Measurements from ENCODE around the gene MTARC2.

DNA sequence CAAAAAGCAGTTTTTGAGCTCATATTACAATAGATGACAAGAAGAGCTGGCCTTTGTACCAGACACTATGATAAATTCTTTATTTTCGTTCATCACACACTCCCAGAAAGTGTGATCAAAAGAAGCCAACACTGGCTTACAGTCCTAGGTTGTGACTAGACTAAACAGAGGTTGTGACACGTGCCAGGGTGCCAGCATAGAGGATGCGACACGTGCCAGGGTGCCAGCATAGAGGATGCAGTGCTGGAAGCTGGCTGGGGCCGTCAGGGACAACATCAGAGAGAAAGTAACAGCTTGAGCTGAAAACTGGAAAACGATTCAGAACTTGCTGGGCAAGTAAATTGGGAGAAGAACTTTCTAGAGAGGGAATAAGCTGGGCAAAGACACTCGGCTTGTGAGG lies 40.8 kb downstream of the MTARC2 start:
- TF ChIP-seq, protein P1, sequence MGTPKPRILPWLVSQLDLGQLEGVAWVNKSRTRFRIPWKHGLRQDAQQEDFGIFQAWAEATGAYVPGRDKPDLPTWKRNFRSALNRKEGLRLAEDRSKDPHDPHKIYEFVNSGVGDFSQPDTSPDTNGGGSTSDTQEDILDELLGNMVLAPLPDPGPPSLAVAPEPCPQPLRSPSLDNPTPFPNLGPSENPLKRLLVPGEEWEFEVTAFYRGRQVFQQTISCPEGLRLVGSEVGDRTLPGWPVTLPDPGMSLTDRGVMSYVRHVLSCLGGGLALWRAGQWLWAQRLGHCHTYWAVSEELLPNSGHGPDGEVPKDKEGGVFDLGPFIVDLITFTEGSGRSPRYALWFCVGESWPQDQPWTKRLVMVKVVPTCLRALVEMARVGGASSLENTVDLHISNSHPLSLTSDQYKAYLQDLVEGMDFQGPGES (IDR thresholded peaks at IDR 0.05; ENCODE audit: low read depth, low read length): no peak
- no peak for TF ChIP-seq JUND (IDR thresholded peaks at IDR 0.05)
- no peak for TF ChIP-seq RXRA (IDR thresholded peaks at IDR 0.05; ENCODE audit: borderline replicate concordance, low read depth)
- no peak for TF ChIP-seq POLR2AphosphoS5 (IDR thresholded peaks at IDR 0.05; ENCODE audit: low read depth, low read length)
- no peak for TF ChIP-seq GABPA (IDR thresholded peaks at IDR 0.05; ENCODE audit: low read depth)
- TF ChIP-seq, protein P2, sequence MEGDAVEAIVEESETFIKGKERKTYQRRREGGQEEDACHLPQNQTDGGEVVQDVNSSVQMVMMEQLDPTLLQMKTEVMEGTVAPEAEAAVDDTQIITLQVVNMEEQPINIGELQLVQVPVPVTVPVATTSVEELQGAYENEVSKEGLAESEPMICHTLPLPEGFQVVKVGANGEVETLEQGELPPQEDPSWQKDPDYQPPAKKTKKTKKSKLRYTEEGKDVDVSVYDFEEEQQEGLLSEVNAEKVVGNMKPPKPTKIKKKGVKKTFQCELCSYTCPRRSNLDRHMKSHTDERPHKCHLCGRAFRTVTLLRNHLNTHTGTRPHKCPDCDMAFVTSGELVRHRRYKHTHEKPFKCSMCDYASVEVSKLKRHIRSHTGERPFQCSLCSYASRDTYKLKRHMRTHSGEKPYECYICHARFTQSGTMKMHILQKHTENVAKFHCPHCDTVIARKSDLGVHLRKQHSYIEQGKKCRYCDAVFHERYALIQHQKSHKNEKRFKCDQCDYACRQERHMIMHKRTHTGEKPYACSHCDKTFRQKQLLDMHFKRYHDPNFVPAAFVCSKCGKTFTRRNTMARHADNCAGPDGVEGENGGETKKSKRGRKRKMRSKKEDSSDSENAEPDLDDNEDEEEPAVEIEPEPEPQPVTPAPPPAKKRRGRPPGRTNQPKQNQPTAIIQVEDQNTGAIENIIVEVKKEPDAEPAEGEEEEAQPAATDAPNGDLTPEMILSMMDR (IDR thresholded peaks at IDR 0.05): no peak
- no peak for TF ChIP-seq TAF1 (IDR thresholded peaks at IDR 0.05; ENCODE audit: borderline replicate concordance, low read depth, low read length)
- no peak for TF ChIP-seq RCOR1 (IDR thresholded peaks at IDR 0.05; ENCODE audit: low read length)
- TF ChIP-seq EZH2phosphoT487 (IDR thresholded peaks at IDR 0.05; ENCODE audit: borderline replicate concordance, low read depth): no peak
- no peak for TF ChIP-seq MXI1 (IDR thresholded peaks at IDR 0.05; ENCODE audit: low read depth, low read length)
- TF ChIP-seq RFX5 (IDR thresholded peaks at IDR 0.05; ENCODE audit: low read length): no peak
- no peak for TF ChIP-seq NRF1 (IDR thresholded peaks at IDR 0.05; ENCODE audit: low read depth, low read length)
- TF ChIP-seq, protein P3, sequence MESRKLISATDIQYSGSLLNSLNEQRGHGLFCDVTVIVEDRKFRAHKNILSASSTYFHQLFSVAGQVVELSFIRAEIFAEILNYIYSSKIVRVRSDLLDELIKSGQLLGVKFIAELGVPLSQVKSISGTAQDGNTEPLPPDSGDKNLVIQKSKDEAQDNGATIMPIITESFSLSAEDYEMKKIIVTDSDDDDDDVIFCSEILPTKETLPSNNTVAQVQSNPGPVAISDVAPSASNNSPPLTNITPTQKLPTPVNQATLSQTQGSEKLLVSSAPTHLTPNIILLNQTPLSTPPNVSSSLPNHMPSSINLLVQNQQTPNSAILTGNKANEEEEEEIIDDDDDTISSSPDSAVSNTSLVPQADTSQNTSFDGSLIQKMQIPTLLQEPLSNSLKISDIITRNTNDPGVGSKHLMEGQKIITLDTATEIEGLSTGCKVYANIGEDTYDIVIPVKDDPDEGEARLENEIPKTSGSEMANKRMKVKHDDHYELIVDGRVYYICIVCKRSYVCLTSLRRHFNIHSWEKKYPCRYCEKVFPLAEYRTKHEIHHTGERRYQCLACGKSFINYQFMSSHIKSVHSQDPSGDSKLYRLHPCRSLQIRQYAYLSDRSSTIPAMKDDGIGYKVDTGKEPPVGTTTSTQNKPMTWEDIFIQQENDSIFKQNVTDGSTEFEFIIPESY (IDR thresholded peaks at IDR 0.05; ENCODE audit: borderline replicate concordance, low read depth): no peak
